ENCODE data around the gene PDLIM3.
A peak's percentile ranks its signal among the peaks of the same experiment; 100 is the strongest.

PDLIM3 gene, protein sequence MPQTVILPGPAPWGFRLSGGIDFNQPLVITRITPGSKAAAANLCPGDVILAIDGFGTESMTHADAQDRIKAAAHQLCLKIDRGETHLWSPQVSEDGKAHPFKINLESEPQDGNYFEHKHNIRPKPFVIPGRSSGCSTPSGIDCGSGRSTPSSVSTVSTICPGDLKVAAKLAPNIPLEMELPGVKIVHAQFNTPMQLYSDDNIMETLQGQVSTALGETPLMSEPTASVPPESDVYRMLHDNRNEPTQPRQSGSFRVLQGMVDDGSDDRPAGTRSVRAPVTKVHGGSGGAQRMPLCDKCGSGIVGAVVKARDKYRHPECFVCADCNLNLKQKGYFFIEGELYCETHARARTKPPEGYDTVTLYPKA

DNA sequence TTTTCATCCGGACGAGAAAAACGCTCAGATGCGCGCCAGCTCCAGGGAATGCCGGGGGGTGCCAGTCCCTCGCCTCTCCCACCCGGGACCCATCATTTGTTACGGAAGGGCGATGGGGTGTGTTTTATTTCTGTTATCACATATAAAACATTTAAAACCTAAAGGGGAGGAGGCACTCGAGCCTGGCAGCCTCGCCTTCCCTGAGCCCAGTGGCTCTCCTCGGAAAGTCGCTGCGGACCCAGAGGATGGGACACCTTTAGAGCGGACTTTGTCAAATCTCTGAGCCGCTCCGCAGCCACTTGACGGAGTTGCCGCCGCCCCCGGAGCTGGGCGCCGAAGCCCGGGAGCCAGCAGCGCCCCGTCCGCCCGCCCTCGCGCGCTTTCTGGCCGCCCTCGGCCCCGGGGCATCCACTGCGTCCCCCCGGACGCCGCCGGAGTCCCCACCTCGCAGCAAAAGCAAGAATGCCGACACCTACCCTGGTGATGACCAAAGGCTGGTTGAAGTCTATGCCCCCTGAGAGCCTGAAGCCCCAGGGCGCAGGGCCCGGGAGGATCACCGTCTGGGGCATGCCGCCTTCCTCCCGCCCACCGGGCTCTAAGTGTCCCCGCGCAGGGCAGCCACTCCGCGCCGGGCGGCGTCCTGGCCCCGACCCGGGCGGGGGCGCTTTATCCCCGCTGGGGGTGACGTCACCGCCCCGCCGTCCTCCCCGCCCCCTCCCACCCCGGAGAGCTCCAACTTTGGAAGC is at the start of gene PDLIM3:
Gene PDLIM3 (minus strand): TSS at position 642 of the 746 bp plus-strand sequence. CDS start 73 bp downstream, at position 569.
- peak within 1 kb of the TSS; percentile 69 for H3K4me3 ChIP-seq (ENCODE audit: low read depth, low read length)
- no peak for DNase-seq (ENCODE audit: low read depth)

DNA sequence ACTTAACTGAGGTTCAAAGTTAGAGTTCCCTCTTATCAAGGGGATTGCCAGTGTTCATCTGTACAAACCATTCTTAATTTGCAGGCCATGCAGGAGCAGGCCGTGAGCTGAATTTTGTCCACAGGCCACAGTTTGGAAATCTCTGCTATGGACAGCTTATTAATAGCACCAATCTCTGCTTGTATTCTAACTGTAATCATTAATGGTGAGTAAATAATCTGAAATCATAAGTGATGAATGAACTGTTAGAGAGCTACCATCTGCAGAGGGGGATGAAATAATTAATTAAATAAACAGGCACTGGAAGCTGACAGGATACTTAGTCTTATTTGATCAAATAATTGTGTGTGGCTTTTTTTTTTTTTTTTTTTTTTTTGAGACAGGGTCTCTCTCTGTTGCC is 48.5 kb upstream of the PDLIM3 start:
- no peak overlapping the region for H3K4me3 ChIP-seq (ENCODE audit: low read depth, low read length)
- no peak for DNase-seq (ENCODE audit: low read depth)

DNA sequence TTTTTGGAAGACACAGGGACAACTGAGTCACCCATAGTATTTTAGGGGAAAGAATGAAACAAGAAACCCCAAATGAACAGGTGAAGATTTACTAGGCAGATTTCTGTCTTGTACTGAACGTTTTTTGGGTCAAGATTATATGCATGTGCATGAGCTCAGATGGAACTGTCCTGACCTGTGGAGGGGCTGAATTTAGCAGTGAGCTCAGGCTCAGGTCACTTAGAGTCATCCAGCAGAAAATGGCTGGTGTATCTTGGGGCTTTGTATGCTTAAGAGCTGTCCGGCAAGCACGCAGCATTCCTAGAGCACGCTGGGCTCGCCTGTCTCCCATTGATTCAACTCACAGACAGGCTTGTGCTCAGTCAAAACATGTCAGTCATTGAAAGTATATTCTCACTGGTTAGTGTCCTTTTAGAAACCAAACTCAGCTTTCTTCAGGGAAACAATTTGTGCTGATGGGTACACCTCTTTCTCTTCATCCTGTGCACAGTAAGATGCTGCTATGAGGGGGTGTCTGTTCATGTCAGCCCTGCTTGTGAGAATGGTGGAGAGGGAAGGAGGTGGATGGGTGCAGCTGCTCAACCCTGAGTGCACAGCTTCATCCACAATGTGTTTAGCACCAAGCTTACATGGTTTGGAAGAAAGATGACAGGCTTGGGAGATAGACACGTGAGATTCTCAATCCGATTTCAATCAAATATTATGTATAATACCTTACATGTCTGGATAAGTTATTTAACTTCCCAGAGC is 47.5 kb upstream of the PDLIM3 start:
- DNase-seq (ENCODE audit: low read depth) = no peak

DNA sequence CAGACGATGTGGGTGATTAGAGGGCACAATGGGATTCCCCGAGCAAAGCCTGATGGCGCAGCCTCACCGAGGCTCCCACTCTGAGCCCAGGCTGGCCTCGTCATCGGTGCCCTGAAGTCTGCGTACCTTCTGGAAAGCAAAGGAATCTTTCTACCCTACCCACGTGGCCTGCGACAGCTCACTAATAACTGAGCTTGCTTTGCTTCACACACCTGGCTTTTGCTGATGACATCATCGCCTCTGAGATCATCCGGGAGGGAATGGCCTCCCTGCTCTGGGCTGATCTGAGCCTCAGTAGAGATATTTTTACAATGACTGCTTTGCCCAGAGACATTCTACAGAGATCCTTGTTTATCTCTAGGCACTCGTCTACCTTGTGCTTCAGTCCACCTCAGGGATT is 45.4 kb upstream of the PDLIM3 start:
- no peak for DNase-seq (ENCODE audit: low read depth)
- H3K4me3 ChIP-seq (ENCODE audit: low read depth, low read length) = no peak overlapping the region

More for the DNA sequence above, 47.5 kb upstream of the PDLIM3 start:
- H3K4me3 ChIP-seq (ENCODE audit: low read depth, low read length) = no peak overlapping the region

DNA sequence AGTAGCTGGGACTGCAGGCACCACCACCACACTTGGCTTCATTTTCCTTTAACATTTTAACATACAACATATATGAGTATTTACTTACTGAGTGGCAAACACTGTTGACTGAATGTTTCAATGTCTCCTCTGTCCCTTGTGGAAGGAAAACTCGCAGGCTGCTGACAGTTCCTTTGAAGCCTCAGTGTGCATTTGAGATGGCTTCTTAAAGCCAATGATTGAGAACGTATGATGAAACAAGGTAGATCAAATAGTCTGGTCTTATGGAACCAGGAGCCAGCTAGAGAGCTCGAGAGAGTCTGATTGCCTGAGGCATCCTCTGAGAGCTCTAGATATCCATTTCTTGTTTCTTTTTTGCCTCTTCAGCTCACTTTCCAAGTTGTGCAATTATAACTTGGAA is 43.0 kb upstream of the PDLIM3 start:
- no peak for DNase-seq (ENCODE audit: low read depth)
- H3K4me3 ChIP-seq (ENCODE audit: low read depth, low read length) = no peak overlapping the region

DNA sequence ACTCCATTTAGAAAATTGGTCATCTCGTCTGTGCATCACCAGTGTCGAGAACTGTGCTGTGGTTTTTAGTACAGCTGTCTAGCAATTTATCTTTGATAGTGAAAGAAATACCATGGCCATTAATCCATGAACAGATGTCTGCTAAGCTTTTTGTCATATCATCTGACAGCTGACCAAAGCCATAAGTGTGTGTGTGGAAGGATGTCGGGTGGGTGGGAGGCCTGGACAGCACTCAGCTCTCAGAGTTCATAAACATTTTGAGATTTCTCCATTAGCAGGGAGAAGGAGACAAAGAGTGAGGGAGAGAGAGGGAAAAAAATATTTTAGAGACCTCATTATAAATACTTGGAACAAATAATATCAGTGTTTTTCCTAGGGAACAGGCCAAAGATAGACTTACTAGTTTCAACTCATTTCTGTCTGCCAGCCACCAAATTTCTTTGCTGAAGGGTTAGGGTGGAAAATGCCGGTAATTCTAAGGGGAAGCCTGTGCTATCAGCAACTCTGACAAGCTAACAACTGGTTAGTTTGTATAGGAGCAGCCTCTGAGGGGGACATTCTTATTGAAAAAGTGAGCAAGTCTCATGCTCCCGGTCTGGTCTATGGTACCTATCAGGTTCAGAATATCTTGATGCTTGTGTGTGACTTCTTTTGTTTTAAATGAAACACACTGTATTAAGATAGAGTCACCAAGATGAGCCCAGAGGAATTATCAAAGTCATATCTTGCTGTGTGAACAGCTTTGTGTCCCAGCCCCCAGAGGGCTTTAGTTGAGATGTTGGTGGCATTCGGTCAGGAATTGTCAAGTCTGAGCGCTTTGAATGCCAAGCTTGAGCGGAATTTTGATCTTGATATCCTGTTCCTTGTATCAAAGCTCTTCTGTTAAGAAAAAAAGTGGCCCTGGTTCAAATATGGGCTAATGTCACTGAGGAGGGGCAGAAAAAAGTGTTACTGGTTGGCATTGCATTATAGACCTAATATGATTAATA is 41.9 kb upstream of the PDLIM3 start:
- peak; percentile 59 for DNase-seq (ENCODE audit: low read depth)
- no peak overlapping the region for H3K4me3 ChIP-seq (ENCODE audit: low read depth, low read length)

DNA sequence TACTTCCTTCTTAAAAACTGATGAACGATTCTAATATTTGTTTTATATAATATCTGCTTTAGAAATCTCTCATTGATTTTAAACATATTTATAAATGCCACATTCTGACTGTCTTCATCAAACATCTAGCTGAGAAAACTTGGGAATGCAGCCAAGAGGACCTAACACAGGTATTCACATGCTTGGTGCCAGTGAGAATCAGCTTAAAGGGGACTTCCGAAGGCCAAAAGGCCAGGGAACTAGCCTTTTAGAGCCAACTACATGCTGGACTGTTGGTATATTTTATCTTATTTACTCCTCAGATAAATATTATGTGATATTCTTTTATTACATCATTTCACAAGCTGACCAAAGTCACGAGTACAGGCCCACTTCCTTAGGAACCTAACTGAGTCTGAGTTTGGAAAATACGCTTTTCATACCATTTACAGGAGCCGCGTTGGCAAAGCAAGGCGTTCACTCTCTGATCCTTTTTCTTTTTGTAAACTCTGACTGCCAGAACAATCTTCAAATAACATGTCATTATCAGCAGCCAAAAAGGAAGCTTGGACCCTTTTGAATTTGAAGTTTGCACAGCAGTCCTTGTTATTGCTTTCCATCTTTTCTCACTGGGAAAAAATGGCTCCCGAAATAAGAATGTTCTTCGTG is 41.1 kb upstream of the PDLIM3 start:
- no peak for DNase-seq (ENCODE audit: low read depth)
- H3K4me3 ChIP-seq (ENCODE audit: low read depth, low read length) = no peak overlapping the region

DNA sequence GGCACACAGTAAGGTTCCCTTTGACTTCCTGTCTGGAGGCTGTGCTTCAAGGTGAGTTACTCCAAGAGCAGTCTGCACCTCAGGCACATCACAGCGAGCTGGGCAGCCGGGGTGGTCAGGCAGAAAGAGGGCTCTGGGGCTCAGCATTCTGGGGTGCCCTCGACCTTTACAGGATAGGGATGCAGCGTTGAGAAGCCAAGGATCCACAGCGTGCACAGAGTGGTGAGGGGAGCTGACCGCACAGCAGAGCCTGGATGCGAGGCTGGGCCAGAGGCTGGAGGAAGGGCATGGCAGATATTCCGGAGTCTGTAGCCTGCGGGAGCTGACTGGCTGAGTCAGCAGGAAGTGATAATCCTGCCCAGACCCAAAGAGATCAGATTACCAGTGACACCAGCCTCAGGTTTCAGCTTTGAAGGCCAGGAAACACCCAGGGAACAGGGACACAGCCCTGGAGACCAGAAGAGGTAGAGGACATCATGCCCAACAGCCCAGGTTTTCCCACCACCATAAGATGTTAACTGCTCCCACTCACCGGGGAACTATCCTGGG is 38.4 kb upstream of the PDLIM3 start:
- DNase-seq (ENCODE audit: low read depth) = peak; percentile 69
- H3K4me3 ChIP-seq (ENCODE audit: low read depth, low read length) = no peak overlapping the region

DNA sequence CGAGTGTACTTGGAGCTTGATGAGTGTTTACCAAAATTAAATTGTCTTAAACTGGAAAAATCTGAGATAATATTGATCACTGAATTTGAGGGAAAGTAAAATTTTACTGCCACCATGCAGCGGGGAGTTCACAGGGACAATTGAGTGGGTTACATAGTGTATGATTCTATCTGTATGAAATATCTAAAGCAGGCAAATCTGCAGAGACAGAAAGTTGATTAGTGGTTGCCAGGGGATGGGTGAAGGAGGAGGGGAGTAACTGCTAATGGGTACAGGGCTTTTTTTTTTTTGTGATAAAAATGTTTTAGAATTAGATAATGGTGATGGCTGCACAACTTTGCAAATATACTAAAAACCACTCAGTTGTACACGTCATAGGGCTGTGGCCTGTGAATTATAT is 35.4 kb upstream of the PDLIM3 start:
- H3K4me3 ChIP-seq (ENCODE audit: low read depth, low read length) = no peak overlapping the region
- DNase-seq (ENCODE audit: low read depth) = no peak

DNA sequence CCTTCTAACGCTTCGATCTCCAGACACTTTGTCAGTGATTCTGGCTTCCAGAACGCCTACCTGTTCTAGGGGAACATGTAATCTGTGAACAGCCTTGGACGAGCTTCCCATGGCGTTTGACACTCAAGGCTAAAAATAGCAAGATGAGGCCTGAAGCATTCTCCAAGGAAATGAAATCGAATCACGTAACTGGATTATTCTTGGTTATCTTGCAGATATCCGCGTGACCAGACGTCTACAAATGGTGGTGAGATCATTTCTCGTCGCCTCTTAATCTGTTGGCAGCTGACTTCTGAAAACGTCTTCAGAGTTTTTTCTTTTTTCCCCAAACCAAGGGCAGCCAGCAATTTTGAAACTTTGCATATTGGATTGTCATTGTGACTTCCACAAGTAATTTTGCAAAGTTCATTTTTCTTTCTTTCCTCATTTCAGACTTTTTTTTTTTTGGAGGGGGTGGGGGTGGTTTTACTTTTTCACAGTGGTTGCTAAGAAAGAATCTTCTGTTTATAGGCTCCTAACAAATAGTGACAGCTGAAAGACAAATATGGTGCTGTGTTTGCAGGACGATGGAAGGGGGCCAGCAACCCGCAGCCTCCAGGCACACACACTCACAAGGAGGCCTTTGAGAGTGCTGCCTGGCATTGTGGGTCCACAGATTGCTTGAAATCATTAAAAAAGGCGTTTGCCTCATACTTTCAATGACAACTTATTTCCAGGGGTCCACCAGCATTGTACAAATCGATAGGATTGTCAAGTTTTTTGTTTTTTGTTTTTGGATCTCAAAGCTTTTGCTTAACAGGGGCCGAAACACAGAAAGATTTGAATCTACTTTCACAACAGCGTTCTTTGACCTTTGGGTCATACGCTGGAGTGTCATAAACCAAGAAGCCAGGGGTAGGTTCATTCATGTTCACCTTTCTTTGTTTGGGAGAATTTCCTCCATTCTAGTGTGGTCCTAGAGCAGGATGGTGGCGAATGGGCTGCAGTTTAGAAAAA is 32.4 kb upstream of the PDLIM3 start:
- no peak overlapping the region for H3K4me3 ChIP-seq (ENCODE audit: low read depth, low read length)
- peak; percentile 67 for DNase-seq (ENCODE audit: low read depth)

DNA sequence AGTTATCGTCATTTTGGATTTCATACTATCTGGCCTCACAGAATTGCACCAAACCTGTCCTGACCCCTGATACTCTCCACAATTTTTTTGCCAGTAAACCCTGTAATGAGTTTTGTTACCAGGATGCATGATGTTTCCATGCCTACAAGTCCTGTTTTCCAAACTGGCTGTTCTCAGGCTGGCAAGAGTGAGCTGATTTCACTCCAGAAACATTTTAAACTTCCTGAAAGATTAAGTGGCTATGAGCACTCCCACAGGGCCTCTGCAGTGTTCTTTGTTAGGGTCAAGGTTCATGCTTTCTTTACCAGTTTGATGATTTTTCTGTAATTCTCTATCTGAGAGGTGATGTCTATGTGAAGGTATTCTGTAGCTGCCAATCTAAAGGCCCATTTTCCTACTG is 31.7 kb upstream of the PDLIM3 start:
- H3K4me3 ChIP-seq (ENCODE audit: low read depth, low read length) = no peak overlapping the region
- peak; percentile 69 for DNase-seq (ENCODE audit: low read depth)

DNA sequence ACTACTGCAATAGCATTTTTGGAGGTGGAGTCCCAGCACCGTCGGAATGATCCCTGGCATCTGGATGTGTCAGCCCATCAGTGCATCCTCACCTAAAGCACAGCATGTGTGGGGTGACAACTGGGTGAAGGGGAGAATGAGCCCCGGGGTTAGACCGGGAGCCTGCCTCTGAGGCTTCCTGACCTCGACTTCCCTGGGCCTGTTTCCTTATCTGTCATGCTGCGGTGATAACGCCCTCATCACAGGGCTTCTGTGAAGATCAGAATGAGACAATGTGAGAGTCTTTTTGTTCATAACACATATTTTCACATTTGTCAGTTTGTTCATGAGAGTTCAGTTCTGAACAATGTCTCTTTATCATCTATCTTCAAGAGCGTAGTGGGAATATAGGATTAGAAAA is 31.1 kb upstream of the PDLIM3 start:
- DNase-seq (ENCODE audit: low read depth) = no peak
- no peak overlapping the region for H3K4me3 ChIP-seq (ENCODE audit: low read depth, low read length)

DNA sequence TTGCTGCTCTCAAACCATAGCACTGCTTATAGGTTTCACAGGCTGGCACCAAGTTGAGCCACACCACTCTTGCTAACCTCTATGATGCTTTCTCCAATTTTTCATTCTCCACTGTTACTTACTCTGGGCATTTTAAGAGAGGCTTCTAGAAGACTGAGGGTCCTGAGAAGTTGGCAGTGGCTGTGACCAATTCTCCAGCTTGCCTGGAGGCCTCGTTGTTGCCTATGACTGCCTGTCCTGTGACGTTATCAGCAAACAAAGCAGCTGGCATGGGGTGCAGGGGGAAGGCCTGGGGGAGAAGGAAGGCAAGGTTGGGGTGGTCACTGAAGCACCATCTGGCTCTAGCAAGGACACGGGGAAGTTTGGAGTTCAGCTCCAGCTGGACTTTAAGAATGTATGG is 30.4 kb upstream of the PDLIM3 start:
- no peak overlapping the region for H3K4me3 ChIP-seq (ENCODE audit: low read depth, low read length)
- DNase-seq (ENCODE audit: low read depth) = no peak

DNA sequence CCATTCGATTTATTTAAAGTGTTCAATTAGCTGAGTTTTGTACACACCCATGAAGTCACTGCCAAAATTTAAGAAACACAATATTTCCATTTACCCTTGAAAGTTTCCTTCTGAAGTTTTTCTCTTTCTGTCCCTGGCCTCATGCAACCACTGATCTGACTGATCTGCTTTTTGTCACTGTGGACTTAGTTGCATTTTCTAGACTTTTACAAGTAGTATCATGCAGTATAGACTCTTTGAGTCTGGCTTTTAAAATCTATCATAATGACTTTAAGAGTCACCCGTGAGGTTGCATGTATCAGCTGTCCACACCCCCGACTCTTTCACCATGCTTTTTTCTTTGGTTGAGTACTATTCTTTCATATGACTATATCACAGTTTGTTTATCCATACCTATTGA is 29.0 kb upstream of the PDLIM3 start:
- DNase-seq (ENCODE audit: low read depth) = no peak
- no peak overlapping the region for H3K4me3 ChIP-seq (ENCODE audit: low read depth, low read length)

DNA sequence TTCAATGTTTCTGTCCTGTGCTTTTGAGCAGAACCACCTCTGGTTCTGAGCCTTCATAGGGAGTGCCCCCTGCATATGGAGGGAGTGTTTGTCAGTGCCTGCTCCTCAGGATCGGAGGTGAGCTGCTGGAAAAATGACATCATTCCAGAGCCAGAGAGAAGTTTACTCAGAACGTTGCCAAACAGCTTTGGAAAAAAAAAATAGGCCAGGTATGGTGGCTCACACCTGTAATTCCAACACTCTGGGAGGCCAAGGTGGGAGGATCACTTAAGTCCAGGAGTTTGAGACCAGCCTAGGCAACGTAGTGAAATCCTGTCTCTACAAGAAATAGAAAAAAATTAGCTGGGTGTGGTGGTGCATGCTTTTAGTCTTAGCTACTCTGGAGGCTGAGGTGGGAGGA is 27.2 kb upstream of the PDLIM3 start:
- H3K4me3 ChIP-seq (ENCODE audit: low read depth, low read length) = no peak overlapping the region
- no peak for DNase-seq (ENCODE audit: low read depth)

DNA sequence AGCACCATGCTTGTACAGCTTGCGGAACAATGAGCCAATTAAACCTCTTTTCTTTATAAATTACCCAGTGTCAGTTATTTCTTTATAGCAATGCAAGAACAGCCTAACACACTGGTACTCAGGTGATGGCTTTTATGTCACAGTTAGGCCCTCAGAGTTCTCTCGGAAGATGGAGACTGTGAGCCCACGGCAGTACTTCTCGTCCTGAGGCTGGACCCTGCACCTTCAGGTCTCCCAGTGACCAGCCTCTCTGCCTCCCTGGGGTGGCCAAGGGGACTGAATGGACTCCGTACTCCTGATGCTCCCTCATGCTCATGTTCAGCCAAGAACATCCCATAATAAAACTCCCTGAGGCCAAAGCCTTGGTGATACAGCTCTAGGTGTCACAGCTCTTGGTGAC is 25.0 kb upstream of the PDLIM3 start:
- no peak for DNase-seq (ENCODE audit: low read depth)
- no peak overlapping the region for H3K4me3 ChIP-seq (ENCODE audit: low read depth, low read length)

DNA sequence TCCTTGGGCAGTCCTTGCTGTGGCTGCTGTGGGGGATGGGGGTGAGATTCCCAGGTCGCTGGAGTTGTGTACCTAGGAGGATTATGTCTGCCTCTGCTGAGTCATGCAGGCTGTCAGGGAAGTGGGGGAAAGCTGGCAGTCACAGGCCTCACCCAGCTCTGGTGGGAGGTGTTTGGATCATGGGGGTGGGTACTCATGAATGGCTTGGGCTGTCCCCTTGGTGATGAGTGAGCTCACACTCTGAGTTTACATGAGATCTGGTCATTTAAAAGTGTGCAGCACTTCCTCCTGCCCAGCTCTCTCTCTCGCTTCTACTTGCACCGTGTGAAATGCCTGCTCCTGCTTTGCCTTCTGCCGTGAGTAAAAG is 24.6 kb upstream of the PDLIM3 start:
- DNase-seq (ENCODE audit: low read depth) = peak; percentile 72
- H3K4me3 ChIP-seq (ENCODE audit: low read depth, low read length) = no peak overlapping the region
